H1 (cell line): Measurements from ENCODE around the gene KRT222. TPM values are rescaled to one million over a fixed set of nuclear protein-coding genes. Genes with fewer than 3 reads are reported as not detected.

Experiments used
- CTCF ChIA-PET: fragments of 300-600 bp; sonication (Branson Sonifier 250); formaldehyde crosslinking; loops from one replicate; lab custom pipeline; 2021; ENCODE audit not compliant: partially characterized antibody; lab: Charles Lee
- POLR2A ChIA-PET: fragments of 300-600 bp; sonication (Branson Sonifier 250); formaldehyde crosslinking; loops from one replicate; lab custom pipeline; 2021; ENCODE audit warnings: inconsistent platforms; ENCODE audit not compliant: partially characterized antibody; lab: Charles Lee
- DNase-seq, 2 experiments: peaks; one replicate each; pipeline versions ENCODE4 v3.0.0 to v3.0.0-alpha.2; 2010 to 2022; ENCODE audit warnings: low spot score in 2 of 2, low read depth in 1 of 2, mixed read lengths in 1 of 2
- FAIRE-seq: peaks from 2 replicates; lab custom pipeline; 2011; peaks lifted over from hg19 to GRCh38; lab: Jason Lieb, UNC
- H2AFZ ChIP-seq: 2 replicates; pipeline ENCODE4 v1.8.1; 2012; ENCODE audit warnings: low read length, inconsistent platforms
- H2AK5ac ChIP-seq: 2 replicates; pipeline ENCODE4 v1.6.1; 2013; ENCODE audit warnings: low read depth, low read length
- H2BK120ac ChIP-seq: replicated peaks from 2 replicates; pipeline ENCODE3; 2013; ENCODE audit warnings: low read depth, low read length, inconsistent platforms
- H2BK12ac ChIP-seq: 2 replicates; pipeline ENCODE4 v1.6.1; 2013; ENCODE audit warnings: low read depth, low read length
- H2BK15ac ChIP-seq: 2 replicates; pipeline ENCODE4 v1.6.1; 2013; ENCODE audit warnings: low read length
- H2BK20ac ChIP-seq: 2 replicates; pipeline ENCODE4 v1.6.1; 2013; ENCODE audit warnings: low read length
- H2BK5ac ChIP-seq: 2 replicates; pipeline ENCODE4 v1.6.1; 2013; ENCODE audit warnings: low read depth, low read length
- H3K14ac ChIP-seq: 2 replicates; pipeline ENCODE4 v1.6.1; 2013; ENCODE audit warnings: inconsistent platforms; ENCODE audit not compliant: insufficient read length
- H3K18ac ChIP-seq: 2 replicates; pipeline ENCODE4 v1.6.1; 2013; ENCODE audit warnings: low read length; ENCODE audit errors: extremely low read depth
- H3K23ac ChIP-seq: 2 replicates; pipeline ENCODE4 v1.6.1; 2013; ENCODE audit warnings: inconsistent platforms; ENCODE audit not compliant: insufficient read length
- H3K23me2 ChIP-seq: 2 replicates; pipeline ENCODE4 v1.6.1; 2013; ENCODE audit warnings: low read depth, low read length
- H3K27ac ChIP-seq: 2 replicates; pipeline ENCODE4 v1.6.1; 2011; ENCODE audit warnings: low read depth, low read length, inconsistent platforms
- H3K27me3 ChIP-seq, 4 experiments: replicated peaks in 1 of 4; 1 replicate in 1 of 4; 2 replicates in 3 of 4; pipeline versions ENCODE4 v1.6.1 to v1.8.1; 2011 to 2013; ENCODE audit warnings: low read length in 3 of 4, mild to moderate bottlenecking in 3 of 4, inconsistent platforms in 2 of 4, mixed read lengths in 2 of 4, moderate library complexity in 1 of 4; ENCODE audit not compliant: control insufficient read depth in 3 of 4, insufficient read depth in 3 of 4; ENCODE audit errors: extremely low read depth in 1 of 4
- H3K36me3 ChIP-seq, 4 experiments: 2 replicates each; pipeline versions ENCODE4 v1.6.1 to v1.8.1; 2011 to 2013; ENCODE audit warnings: mild to moderate bottlenecking in 4 of 4, low read length in 3 of 4, moderate library complexity in 2 of 4, control low read depth in 1 of 4, inconsistent platforms in 1 of 4; ENCODE audit not compliant: insufficient read depth in 4 of 4, control insufficient read depth in 2 of 4
- H3K4ac ChIP-seq: replicated peaks from 2 replicates; pipeline ENCODE3; 2013; ENCODE audit warnings: low read length, low read depth, mixed read lengths, inconsistent platforms; ENCODE audit not compliant: insufficient read length
- H3K4me1 ChIP-seq, 4 experiments: replicated peaks in 1 of 4; 1 replicate in 1 of 4; 2 replicates in 3 of 4; pipeline versions ENCODE4 v1.6.1 to v1.8.1; 2011 to 2013; ENCODE audit warnings: low read length in 3 of 4, inconsistent platforms in 2 of 4, mixed read lengths in 1 of 4; ENCODE audit not compliant: insufficient read depth in 4 of 4, control insufficient read depth in 3 of 4
- H3K4me2 ChIP-seq, 2 experiments: 2 replicates each; pipeline versions ENCODE4 v1.6.1 to v1.8.1; 2011 to 2013; ENCODE audit warnings: low read depth in 2 of 2, low read length in 2 of 2, control low read depth in 1 of 2, inconsistent platforms in 1 of 2, mild to moderate bottlenecking in 1 of 2; ENCODE audit not compliant: insufficient read depth in 1 of 2
- H3K4me3 ChIP-seq, 4 experiments: fragments of 200-600, 300-600 bp in 1 of 4; sonication (generic), shearing (Covaris generic), sonication (Bioruptor Twin) in 1 of 4; 2 replicates each; pipeline versions ENCODE4 v1.5.1 to v1.8.1; 2011 to 2016; ENCODE audit warnings: low read length in 4 of 4, low read depth in 3 of 4, control low read depth in 2 of 4, inconsistent platforms in 2 of 4, mild to moderate bottlenecking in 2 of 4, mixed read lengths in 1 of 4, moderate library complexity in 1 of 4; ENCODE audit not compliant: insufficient read depth in 2 of 4; ENCODE audit errors: extremely low read depth in 1 of 4
- H3K56ac ChIP-seq: replicated peaks from 2 replicates; pipeline ENCODE3; 2013; ENCODE audit warnings: low read depth, mild to moderate bottlenecking, mixed read lengths, low read length, inconsistent platforms; ENCODE audit not compliant: insufficient read length
- H3K79me1 ChIP-seq: 2 replicates; pipeline ENCODE4 v1.6.1; 2013; ENCODE audit warnings: low read depth, low read length, control low read depth
- H3K79me2 ChIP-seq, 2 experiments: 2 replicates each; pipeline versions ENCODE4 v1.6.1 to v1.8.1; 2012 to 2013; ENCODE audit warnings: low read length in 2 of 2, mild to moderate bottlenecking in 2 of 2, inconsistent platforms in 1 of 2; ENCODE audit not compliant: insufficient read depth in 2 of 2, control insufficient read depth in 1 of 2
- H3K9ac ChIP-seq, 4 experiments: replicated peaks in 1 of 4; 1 replicate in 1 of 4; 2 replicates in 3 of 4; pipeline versions ENCODE4 v1.6.1 to v1.8.1; 2011 to 2013; ENCODE audit warnings: low read depth in 3 of 4, low read length in 3 of 4, control low read depth in 2 of 4, mild to moderate bottlenecking in 2 of 4, moderate library complexity in 2 of 4, inconsistent platforms in 1 of 4; ENCODE audit errors: extremely low read depth in 1 of 4
- H3K9me3 ChIP-seq, 2 experiments: 2 replicates each; pipeline versions ENCODE4 v1.6.1 to v1.8.1; 2012 to 2013; ENCODE audit warnings: mild to moderate bottlenecking in 2 of 2, moderate library complexity in 2 of 2, control low read depth in 1 of 2, inconsistent platforms in 1 of 2, low read depth in 1 of 2, low read length in 1 of 2, mixed read lengths in 1 of 2; ENCODE audit not compliant: insufficient read depth in 2 of 2
- H4K20me1 ChIP-seq, 2 experiments: replicated peaks in 1 of 2; 2 replicates each; pipeline versions ENCODE3 to v1.8.1; 2011 to 2013; ENCODE audit warnings: inconsistent platforms in 2 of 2, low read length in 2 of 2, mild to moderate bottlenecking in 1 of 2; ENCODE audit not compliant: insufficient read depth in 2 of 2, control insufficient read depth in 1 of 2
- H4K5ac ChIP-seq: 2 replicates; pipeline ENCODE4 v1.6.1; 2013; ENCODE audit warnings: low read length, low read depth, mixed read lengths, inconsistent platforms; ENCODE audit not compliant: insufficient read length
- H4K8ac ChIP-seq: 2 replicates; pipeline ENCODE4 v1.8.0; 2013; ENCODE audit warnings: mild to moderate bottlenecking, moderate library complexity, low read length, inconsistent platforms; ENCODE audit not compliant: insufficient read depth; ENCODE audit errors: extremely low read depth
- H4K91ac ChIP-seq: replicated peaks from 2 replicates; pipeline ENCODE3; 2013; ENCODE audit warnings: low read length, mixed read lengths, inconsistent platforms; ENCODE audit not compliant: insufficient read length
- ASH2L ChIP-seq: fragments of 200-600, 300-600 bp; sonication (generic); IDR thresholded peaks from one replicate; pipeline ENCODE4 v1.7.1; 2017; ENCODE audit warnings: low read length
- CHD2 ChIP-seq: IDR thresholded peaks from 2 replicates; pipeline ENCODE4 v1.6.1; 2012; ENCODE audit warnings: low read length, improper control_type of control experiment
- CREB1 ChIP-seq: IDR thresholded peaks from 2 replicates; pipeline ENCODE4 v1.6.1; 2012; ENCODE audit warnings: inconsistent platforms
- SAP30 ChIP-seq: fragments of 300-600 bp; sonication (generic); IDR thresholded peaks from 2 replicates; pipeline ENCODE4 v1.7.1; 2012; ENCODE audit warnings: low read length, moderate library complexity, mild to moderate bottlenecking, inconsistent platforms; ENCODE audit not compliant: insufficient read depth, insufficient replicate concordance
- SIRT6 ChIP-seq: IDR thresholded peaks from one replicate; pipeline ENCODE4 v1.7.1; 2012; ENCODE audit warnings: low read length, inconsistent platforms
- SRF ChIP-seq: IDR thresholded peaks from 2 replicates; pipeline ENCODE4 v1.6.1; 2011; ENCODE audit warnings: mild to moderate bottlenecking, low read depth, low read length, moderate library complexity
- TAF1 ChIP-seq: IDR thresholded peaks from 2 replicates; pipeline ENCODE4 v1.6.1; 2011; ENCODE audit warnings: mild to moderate bottlenecking, low read depth, low read length
- WGBS, 2 experiments: shearing (Covaris generic) in 1 of 2; methylation state at CpG; one replicate each; pipeline versions ENCODE4 v1.1.6 to v1.1.7; 2013 to 2015; ENCODE audit warnings: low lambda C conversion rate in 2 of 2, mixed read lengths in 2 of 2, inconsistent platforms in 1 of 2, low coverage in 1 of 2, missing lambda C conversion rate in 1 of 2; ENCODE audit not compliant: insufficient replicate concordance in 2 of 2, insufficient coverage in 1 of 2, insufficient read length in 1 of 2; ENCODE audit errors: extremely low coverage in 1 of 2, missing lambda C conversion rate in 1 of 2; 5-methylcytosine and 5-hydroxymethylcytosine counted together
- polyA plus RNA-seq, 7 experiments: library from polyadenylated mRNA; depleted of rRNA in 3 of 7; stranded (reverse) in 5 of 7; unstranded in 2 of 7; fragments of >200 nt in 5 of 7; fragments of 200-250 nt in 2 of 7; gene quantifications; 1 replicate in 5 of 7; 2 replicates in 1 of 7; 4 replicates in 1 of 7; pipeline versions ENCODE4 v1.2.1 to v1.2.3, GENCODE V29; 2011 to 2013; ENCODE audit warnings: missing spikeins in 2 of 7, mixed read lengths in 2 of 7
- total RNA-seq: library from RNA; stranded (reverse); fragmentation: NEBNext Ultra II Directional; extraction: Animal tissue kit (Norgen Biotek cat#: 25700); gene quantifications from 2 replicates; pipeline ENCODE4 v1.2.1, GENCODE V29; 2021

Gene KRT222
- total and polyA plus RNA-seq, 2 of the 8 experiments (the other 6 are each of a cell fraction or from before 2014, with no cell fraction given), result 0.08 to 0.61 TPM

DNA sequence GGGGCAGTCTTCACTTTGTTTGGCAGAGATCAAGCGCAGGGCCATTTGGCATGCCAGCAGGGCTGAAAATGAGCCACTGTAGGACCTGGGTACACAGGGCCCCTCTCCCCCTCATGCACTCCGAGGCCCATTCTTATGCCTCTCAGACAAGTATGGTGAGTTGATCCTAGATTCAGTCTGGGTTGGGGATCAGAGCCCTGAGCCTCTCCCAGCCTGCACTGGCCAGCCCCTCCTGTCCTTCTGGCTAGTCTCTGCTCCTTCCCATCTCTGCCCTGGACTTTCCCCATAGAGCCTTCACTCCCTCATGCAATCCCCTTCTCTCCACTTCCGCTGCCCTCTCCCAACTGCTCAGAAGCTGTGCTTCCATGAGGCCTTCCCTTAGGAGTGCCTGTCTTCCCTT is 48.4 kb downstream of the KRT222 start:
- Histone ChIP-seq H2BK15ac (no peak overlapping the region), H2BK20ac (no peak overlapping the region), H3K4me3 (no peak overlapping the region), H4K5ac (no peak overlapping the region), H3K4me2 (no peak overlapping the region), H2BK5ac (no peak overlapping the region), H2AK5ac (no peak overlapping the region), H2BK120ac (no peak overlapping the region), H3K9me3 (no peaks in the 10 kb centered on the region), H4K8ac (no peak overlapping the region), H3K23ac (no peak overlapping the region), H3K18ac (no peak overlapping the region), H3K4me1 (no peaks in the 10 kb centered on the region), H3K79me2 (no peaks in the 10 kb centered on the region), H4K91ac (no peak overlapping the region), H4K20me1 (no peaks in the 10 kb centered on the region), H3K14ac (no peak overlapping the region), H3K27me3 (no peaks in the 10 kb centered on the region), H3K56ac (no peak overlapping the region), H3K79me1 (no peaks in the 10 kb centered on the region), H3K23me2 (no peaks in the 10 kb centered on the region; the same call in 1 of the 2 replicates), H3K9ac (no peak overlapping the region), H3K4ac (no peak overlapping the region), H2BK12ac (no peak overlapping the region), H3K36me3 (no peaks in the 10 kb centered on the region), H2AFZ (no peak overlapping the region; the same call in 1 of the 2 replicates), H3K27ac (no peak overlapping the region)
- TF ChIP-seq ASH2L, result no peak
- TF ChIP-seq SRF, result no peak
- no peak for TF ChIP-seq SAP30
- no peak for TF ChIP-seq SIRT6
- no peak for TF ChIP-seq CHD2
- TF ChIP-seq TAF1, result no peak
- TF ChIP-seq CREB1, result no peak
- 96% methylated on average over 3 of the region's 3 CpGs; no CpG with 5 or more reads in 1 of the 2 experiments for WGBS, 2 experiments
- POLR2A ChIA-PET, result interaction anchor here (1.9 kb wide), 1 partner anchor 10 kb away, joined by 7 read pairs; no protein-coding TSS in a partner anchor
- CTCF ChIA-PET, result interaction anchor here (0.8 to 4.4 kb wide), 7 partner anchors 11 to 176 kb away, joined by 3 to 43 read pairs (median 17); no protein-coding TSS in a partner anchor
- no peak for FAIRE-seq
- no peak for DNase-seq
